ENCODE measurements around the gene NTNG1.

Gene NTNG1

DNA sequence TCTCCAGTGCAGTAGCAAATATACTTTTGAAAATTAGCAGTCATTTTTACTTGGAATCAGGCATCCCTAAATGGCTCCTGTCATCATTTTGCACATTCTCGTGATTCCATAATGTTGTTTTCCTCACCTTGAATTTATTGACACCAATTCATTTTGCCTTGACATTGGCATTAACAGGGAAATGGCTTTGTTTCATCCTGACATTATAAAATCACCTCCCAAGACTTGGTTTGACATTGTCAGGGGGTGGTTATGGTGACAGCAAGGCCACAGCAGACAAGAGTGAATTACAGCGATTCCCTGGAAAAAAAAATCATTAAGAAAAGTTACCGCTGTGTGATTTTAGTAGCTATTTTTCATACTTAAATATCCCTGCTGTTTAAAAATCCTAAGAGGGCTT, 327.0 kb downstream of the NTNG1 start:
- DNase-seq = no peak

DNA sequence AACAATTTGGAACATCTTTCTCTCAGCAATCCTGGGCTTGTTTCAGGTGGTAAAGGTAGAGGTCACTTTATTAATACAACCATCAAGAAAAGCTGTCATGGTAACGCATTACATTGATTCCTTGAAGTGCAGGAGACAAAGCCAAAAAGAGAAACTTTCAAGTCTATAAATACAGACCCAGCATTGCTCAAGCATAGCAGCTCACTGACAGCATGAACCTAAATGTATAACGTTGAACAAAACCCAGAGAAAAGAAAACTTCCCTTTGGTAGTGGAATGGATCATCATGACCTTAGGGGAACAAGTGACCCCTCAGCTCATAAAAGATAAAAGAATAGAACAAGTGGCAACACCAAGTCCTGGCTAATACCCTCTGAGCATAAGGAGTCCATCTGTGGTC, 332.2 kb downstream of the NTNG1 start:
- DNase-seq = no peak

DNA sequence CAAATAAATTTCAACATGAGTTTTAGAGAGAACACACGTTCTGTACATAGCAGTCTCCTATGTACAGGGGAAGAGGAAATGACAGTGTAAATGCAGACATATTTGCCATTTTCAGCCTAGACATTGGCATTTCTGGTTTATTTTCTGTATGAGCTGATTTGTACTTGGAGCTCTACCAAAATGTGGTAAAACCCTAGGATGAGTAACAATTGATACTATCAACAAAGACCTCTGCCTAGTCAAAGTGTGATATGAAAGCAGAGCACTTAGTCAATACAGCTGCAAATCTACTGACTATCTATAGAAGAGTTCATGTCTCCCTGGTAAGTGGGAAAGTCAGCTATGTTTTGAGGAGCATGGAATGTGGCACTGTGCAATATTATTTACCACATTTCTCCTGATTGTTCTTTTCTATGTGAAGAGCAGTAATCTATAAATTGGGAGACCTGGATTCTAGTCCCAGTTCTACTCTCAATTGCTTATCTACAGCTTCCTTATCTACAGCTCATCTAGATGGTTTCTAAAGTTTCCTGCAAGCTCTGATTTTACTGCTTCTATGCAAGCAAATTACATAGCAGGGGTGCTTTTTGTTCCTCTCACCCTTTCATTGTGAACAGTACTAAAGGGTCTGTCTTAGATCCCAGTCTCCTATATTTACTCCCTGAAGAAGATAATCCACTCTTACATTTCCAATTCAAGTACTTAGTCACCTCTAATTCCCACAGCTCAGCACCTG, 334.2 kb downstream of the NTNG1 start:
- DNase-seq = no peak

- DNase-seq = no peak
Observed at GRCh38 chr1:107477233-107477632, 336.4 kb downstream of the NTNG1 start.

DNA sequence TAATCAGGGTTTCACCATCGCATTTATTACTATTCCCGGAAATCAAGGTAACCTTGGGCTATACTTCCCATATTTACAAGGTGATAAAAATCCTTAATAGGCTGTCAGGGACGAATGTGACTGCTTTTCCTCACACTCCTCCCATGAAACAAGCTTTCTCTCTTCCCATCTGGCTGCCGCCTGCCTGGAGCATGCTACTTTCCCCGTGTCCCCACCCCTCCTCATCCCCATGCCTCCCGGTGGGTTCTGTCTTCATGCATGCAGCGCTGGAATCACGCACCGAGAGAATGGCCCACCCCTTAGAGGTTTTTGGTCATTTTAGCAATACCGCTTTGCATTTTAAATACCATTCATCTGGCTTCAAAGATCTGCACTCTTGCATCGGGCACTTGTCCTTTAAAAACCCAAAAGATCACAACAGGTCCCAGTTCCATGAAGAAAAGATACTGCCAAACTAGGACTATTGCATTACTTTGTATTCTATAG, 339.1 kb downstream of the NTNG1 start:
- no peak for DNase-seq

DNA sequence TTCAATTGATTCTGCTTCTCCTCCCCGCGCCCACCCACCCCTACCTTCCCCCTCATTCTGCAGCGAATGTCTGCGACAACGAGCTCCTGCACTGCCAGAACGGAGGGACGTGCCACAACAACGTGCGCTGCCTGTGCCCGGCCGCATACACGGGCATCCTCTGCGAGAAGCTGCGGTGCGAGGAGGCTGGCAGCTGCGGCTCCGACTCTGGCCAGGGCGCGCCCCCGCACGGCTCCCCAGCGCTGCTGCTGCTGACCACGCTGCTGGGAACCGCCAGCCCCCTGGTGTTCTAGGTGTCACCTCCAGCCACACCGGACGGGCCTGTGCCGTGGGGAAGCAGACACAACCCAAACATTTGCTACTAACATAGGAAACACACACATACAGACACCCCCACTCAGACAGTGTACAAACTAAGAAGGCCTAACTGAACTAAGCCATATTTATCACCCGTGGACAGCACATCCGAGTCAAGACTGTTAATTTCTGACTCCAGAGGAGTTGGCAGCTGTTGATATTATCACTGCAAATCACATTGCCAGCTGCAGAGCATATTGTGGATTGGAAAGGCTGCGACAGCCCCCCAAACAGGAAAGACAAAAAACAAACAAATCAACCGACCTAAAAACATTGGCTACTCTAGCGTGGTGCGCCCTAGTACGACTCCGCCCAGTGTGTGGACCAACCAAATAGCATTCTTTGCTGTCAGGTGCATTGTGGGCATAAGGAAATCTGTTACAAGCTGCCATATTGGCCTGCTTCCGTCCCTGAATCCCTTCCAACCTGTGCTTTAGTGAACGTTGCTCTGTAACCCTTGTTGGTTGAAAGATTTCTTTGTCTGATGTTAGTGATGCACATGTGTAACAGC, 339.9 kb downstream of the NTNG1 start:
- no peak for DNase-seq

DNA sequence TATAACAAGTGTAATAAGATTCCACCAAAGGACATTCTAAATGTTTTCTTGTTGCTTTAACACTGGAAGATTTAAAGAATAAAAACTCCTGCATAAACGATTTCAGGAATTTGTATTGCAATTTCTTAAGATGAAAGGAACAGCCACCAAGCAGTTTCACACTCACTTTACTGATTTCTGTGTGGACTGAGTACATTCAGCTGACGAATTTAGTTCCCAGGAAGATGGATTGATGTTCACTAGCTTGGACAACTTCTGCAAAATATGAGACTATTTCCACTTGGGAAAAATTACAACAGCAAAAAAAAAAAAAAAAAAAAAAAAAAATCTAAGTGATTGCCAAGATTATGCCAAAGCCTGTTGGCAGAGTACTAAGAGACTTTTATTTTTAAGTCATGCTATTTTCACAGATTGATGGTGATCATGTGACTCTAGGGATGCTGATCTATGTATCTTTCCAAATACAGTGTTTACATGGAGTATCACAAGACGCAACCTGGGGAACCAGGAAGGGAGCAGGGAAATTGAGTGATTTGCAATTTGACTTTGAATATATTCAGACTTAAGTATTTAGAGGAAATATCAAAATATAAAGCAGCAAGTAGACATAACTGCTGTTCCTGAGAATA, 341.0 kb downstream of the NTNG1 start:
- no peak for DNase-seq

- no peak for DNase-seq
Observed at GRCh38 chr1:107483949-107484348, 343.1 kb downstream of the NTNG1 start.

- DNase-seq = peak; percentile 50
Observed at GRCh38 chr1:107486349-107486748, 345.5 kb downstream of the NTNG1 start.

DNA sequence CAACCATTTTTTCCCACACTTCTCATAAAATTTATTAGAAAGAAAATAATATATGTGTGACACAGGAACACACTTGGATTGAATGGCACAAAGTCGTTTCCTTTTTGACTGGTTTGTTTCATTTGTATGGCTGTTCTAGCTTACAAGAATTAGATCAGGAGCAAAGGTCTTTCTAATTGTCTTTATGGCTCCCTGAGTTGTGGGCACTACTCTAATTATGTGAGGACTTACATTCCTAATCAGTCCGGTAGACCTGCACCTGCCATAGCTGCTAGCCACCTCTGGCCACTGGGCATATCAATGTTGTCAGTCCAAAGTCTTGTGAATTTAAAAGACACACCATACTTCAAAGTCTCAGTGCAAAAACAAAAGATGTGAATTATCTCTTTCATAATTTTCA, 346.7 kb downstream of the NTNG1 start:
- DNase-seq = no peak

DNA sequence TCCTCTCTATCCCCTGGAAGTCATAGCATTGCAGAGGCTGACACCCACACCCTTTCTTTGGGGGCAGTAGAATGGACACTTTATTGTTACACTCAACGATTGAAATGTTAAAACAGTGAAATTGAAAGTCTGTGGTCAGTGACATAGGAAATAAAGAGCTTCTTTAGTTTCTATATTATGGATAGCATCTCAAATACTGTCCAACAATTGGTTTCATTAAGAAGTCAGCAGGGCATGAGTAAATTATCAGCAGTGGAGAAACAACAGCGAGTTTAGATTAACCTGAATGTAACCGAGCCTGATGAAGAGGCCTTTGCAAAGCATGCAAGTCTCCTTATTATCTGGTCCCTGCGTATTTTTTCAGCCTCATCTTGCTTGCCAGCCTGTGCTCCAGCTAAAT, 350.7 kb downstream of the NTNG1 start:
- DNase-seq = no peak

DNA sequence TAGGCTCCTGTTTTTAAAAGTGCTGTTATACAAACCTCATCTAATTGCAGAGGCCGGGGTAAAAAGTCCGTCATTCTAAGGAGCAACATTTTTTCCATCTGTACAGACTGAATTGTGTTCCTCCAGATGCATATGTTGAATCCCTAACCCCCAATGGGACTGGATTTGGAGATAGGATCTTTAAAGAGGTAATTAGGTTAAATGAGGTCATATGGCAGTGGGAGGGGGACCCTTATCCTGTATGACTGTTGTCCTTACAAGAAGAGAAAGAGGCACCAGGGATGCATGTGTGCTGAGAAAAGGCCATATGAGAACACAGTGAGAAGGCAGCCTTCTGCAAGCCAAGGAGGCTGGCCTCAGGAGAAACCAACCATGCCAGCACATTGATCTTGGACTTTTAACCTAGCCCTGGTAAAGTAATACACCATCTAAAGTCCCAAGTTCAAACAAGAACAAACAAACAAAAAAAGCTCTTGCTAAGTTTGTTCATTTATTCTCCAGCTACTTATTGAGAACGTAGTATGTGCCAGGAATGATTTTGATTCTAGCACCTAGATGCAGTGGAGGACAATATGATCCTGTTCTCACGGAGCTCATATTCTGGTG, 352.4 kb downstream of the NTNG1 start:
- DNase-seq = no peak

DNA sequence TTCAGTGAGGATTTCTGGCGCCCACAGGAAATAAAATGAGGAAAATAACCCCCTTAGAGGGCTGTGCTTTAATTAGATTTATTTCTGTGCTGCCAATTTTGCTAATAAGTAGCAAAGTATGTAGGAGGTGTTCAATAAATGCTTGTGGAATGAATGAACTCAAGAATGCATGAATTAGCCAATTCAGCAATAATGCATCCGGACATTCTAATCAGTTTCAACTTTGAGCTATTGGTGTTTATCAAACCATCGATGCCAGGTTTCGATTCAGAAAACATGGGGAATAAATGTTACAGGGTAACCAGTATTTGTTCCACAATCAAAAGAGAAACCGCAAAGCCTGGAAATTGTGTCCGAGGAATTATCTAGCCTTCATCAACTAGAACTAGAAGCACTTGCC, 353.2 kb downstream of the NTNG1 start:
- no peak for DNase-seq

DNA sequence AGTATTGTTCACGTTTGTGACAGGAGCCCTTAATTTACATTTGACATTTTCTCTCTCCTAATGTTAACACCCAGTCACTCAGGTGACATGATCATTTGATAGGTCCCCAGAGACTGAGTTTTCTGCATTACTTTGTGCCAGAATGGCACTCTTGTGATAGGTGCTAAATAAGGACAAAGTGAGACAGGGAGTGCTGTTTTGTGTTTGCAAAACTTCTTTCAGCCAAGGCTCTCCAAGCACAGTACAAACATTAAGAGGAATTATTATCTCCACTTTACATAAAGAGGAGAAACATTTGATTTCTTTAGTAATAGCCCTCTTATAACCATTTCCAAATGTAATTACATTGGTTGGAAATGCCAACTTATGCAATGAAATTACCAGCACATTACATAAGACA, 355.2 kb downstream of the NTNG1 start:
- peak; percentile 54 for DNase-seq

DNA sequence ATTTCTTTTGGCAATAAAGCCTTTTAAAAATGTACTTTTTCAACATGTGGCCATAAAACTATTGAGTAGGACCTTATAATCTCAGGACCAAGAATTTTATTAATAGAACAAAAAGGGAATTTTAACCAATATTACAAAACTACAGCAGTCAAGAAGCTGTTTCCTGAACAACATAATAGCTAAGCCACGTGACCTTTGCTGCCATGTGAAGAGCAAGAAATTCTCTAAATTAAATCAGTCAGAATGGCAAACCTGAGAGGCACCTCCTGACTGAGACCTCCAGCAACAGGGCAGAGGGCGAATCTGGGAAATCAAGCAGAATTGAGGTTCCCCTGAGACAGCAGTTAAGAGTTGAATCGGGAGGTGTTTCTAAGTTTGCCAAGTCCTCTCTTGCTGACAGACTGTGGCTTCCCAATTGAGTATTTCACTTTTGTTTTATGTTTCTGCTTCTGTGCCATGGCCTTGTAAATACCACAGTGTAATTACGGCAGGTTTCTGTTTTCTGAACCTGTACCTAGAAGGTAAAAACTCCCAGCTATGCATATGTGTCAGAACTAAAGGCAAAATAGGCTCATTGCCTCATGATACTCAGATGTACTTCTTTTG, 358.4 kb downstream of the NTNG1 start:
- DNase-seq = no peak

GRCh38 chr1:107501081-107501605, 360.3 kb downstream of the NTNG1 start:
- no peak for DNase-seq

- no peak for DNase-seq
Observed at GRCh38 chr1:107510347-107510746, 369.5 kb downstream of the NTNG1 start.

GRCh38 chr1:107512836-107513235, 372.0 kb downstream of the NTNG1 start:
- no peak for DNase-seq

DNA sequence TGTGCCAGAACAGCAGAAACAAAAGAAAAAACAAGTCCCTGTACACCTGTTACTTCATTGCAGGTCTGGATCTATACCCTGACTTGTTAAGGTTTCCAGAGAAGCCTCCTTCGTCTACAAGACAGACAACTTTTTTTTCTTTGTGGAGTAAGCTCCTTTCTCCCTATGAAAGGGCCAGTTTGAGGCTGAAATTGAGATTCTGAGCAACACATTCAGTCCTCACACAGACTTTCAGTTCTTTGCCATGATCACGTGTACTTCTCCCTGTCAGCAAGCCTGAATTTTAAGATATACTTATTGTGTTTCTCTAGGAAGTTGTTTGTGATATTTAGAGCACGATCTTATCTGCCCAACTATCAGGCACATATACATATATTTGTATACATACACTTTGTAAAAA, 374.0 kb downstream of the NTNG1 start:
- no peak for DNase-seq

GRCh38 chr1:107515702-107516101, 374.9 kb downstream of the NTNG1 start:
- no peak for DNase-seq

- DNase-seq = no peak
Observed at GRCh38 chr1:107523061-107523460, 382.2 kb downstream of the NTNG1 start.

- DNase-seq = no peak
Observed at GRCh38 chr1:107523736-107524135, 382.9 kb downstream of the NTNG1 start.

GRCh38 chr1:107524301-107524700, 383.5 kb downstream of the NTNG1 start:
- no peak for DNase-seq

All from NCI-H1105 (cell line).